ENCODE measurements around the gene PALM.

DNA sequence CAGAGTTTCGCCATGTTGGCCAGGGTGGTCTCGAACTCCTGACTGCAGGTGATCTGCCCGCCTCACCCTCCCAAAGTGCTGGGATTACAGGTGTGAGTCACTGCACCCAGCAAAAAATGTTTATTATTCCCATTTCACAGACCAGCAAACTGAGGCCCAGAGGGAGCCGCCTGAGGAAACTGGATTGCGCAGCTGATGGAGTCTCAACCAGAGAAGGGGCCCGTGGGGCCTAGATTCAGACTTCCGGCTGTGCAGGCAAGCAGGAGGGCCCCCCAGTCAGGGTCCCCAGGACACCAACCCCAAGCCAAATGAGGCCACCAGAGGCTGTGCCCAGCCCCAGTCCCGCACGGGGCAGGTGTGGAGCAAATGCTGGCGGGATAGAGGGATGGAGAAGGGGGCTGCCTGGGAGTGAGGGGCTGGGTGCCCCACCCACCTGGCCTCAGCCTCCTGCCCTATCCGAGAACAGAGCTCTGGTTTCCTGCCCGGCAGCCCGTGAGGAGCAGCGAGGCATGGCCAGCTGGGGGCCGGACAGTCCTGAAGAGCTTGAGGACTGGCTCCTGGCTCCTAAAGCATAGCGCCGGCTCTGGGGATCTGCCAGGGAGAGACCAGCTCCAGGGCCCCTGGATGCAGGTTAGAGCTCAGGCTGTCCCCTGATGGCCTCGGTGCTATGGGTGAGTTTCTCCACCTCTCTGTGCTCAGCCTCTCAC lies 64.1 kb downstream of the PALM start:
- TF ChIP-seq, protein P1, sequence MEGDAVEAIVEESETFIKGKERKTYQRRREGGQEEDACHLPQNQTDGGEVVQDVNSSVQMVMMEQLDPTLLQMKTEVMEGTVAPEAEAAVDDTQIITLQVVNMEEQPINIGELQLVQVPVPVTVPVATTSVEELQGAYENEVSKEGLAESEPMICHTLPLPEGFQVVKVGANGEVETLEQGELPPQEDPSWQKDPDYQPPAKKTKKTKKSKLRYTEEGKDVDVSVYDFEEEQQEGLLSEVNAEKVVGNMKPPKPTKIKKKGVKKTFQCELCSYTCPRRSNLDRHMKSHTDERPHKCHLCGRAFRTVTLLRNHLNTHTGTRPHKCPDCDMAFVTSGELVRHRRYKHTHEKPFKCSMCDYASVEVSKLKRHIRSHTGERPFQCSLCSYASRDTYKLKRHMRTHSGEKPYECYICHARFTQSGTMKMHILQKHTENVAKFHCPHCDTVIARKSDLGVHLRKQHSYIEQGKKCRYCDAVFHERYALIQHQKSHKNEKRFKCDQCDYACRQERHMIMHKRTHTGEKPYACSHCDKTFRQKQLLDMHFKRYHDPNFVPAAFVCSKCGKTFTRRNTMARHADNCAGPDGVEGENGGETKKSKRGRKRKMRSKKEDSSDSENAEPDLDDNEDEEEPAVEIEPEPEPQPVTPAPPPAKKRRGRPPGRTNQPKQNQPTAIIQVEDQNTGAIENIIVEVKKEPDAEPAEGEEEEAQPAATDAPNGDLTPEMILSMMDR (IDR thresholded peaks at IDR 0.05; ENCODE audit: low read length) = no peak
- TF ChIP-seq EZH2phosphoT487 (IDR thresholded peaks at IDR 0.05; ENCODE audit: low read length) = no peak
